HG03139 (cell line): Measurements from ENCODE around the gene TRAF3IP1.
"Not testable (repeated sequence)": the region's sequence is repeated elsewhere in the genome, so short reads cannot be mapped to it uniquely, and the experiment has no call there.

Experiments used
- ATAC-seq: cut with Tn5 transposase; IDR thresholded peaks from one replicate; pipeline ENCODE4 v1.9.1; 2021; ENCODE audit not compliant: unreplicated experiment

Gene TRAF3IP1

GRCh38 chr2:238306672-238306998 is 13.7 kb upstream of the TRAF3IP1 start:
- ATAC-seq, result no peak

DNA sequence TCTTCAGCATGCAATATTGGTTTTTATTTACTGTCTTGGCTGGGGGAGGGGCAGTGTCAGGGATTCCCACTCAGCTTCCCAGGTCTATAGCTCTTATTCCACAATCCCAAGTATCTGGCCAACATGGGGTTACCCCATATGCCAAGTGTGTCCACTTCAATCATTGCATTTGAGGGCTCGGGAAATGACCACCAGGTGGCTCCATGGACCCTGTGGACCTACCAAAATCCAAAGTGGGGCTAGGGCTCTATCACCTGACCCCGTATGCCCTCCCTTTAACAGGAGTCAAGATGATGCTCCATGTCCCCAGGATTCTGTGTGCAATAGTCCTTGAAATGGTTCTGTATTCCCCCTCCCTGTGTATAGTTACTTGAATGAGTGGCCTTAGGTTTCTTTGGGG is 12.1 kb upstream of the TRAF3IP1 start:
- ATAC-seq, result no peak

GRCh38 chr2:238310721-238311120 is 9.6 kb upstream of the TRAF3IP1 start:
- not testable (repeated sequence) for ATAC-seq

GRCh38 chr2:238313289-238313990 is 6.9 kb upstream of the TRAF3IP1 start:
- no peak for ATAC-seq

DNA sequence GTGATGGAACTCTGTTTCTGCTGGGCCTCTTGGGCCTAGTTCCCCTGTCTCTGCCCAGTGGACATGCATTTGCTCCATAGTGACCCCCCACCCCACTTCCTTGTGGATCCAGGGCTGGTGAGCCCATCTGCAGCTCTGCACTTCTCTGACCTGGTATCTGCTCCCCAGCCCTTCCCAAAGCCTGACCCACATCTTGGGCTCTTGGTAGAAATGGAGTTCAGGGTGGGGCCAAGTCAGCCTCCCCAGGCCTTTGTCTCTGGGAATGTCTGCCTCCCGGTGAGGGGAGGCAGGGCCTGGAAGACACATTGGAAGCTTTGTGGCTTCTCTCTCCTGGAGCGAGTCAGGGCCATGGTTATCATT is 6.3 kb upstream of the TRAF3IP1 start:
- no peak for ATAC-seq

GRCh38 chr2:238314576-238314975 is 5.7 kb upstream of the TRAF3IP1 start:
- ATAC-seq, result no peak

- ATAC-seq, result no peak
Observed at GRCh38 chr2:238315031-238315595, 5.2 kb upstream of the TRAF3IP1 start.

DNA sequence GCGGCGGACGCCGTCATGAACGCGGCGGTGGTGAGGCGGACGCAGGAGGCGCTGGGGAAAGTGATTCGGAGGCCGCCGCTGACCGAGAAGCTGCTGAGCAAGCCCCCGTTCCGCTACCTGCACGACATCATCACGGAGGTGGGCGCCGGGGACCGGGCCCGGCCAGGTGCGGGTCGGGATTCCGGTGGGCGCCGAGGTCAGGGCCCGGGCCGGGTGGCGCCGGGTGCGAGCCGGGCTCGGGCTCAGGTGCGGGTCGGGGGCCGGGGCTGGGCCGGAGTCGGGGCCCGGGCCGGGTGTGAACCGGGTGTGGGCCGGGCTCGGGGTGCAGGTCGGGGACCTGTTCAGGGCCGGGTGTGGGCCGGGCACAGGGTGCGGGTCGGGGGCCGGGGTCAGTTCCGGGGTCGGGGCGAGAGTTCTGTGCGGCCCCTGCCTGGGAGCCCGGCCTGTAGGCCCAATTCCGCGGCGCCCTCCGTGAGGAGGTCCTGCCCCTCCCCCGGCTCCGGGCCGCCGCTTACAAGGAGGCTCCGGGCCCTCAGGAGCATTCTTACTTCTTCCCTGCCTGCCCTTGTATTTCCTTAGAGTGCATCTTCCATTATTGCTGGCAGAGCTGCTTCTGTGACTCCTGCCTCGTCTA is 447 bp downstream of the TRAF3IP1 start:
- peak; percentile 35 for ATAC-seq

- ATAC-seq, result no peak
Observed at GRCh38 chr2:238321467-238321866, 1.1 kb downstream of the TRAF3IP1 start.

GRCh38 chr2:238322001-238322411 is 1.7 kb downstream of the TRAF3IP1 start:
- no peak for ATAC-seq

DNA sequence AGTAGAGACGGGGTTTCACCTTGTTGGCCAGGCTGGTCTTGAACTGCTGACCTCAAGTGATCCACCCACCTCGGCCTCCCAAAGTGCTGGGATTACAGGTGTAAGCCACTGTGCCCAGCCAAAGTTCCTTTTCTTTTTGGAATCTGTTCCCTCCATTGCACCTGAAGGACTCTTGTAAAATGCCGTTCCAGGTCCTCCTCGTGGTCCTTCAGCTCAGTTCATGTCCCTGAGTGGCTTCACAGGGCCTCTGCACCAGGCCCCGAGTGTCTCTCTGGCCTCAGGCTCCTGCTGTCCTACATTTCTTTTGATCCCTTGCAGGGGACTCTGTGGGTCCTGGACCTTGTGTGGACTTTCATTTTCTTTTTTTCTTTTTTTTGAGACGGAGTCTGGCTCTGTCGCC is 3.9 kb downstream of the TRAF3IP1 start:
- not testable (repeated sequence) for ATAC-seq

- ATAC-seq, result no peak
Observed at GRCh38 chr2:238325694-238326093, 5.4 kb downstream of the TRAF3IP1 start.

DNA sequence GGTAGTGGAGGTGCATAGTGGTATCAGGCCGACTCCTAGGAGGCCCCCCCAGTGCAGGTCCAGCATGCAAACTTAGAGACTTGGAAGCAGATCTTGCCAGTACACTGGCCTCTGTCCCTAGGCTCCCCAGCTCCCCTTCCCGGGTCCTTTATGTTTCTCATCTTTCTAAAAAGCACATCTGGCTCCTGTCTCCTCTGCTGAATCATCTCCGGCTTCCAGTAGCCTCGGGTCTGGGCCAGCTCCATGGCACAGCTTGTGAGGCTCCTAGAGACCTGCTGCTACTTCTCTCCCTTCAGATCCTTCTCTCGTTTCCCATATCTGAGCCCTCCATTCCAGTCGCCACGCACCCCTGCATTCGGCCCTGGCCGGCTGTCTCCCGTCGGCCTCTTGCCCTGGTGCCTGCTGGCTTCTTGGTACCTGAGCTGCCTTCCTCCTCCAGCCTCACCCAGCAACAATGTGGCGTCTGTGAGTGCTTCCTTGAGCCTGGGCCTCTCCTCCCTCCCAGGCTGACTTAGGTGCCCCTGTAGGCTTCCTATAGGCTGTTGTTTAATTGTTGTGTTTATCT is 6.6 kb downstream of the TRAF3IP1 start:
- ATAC-seq, result no peak

DNA sequence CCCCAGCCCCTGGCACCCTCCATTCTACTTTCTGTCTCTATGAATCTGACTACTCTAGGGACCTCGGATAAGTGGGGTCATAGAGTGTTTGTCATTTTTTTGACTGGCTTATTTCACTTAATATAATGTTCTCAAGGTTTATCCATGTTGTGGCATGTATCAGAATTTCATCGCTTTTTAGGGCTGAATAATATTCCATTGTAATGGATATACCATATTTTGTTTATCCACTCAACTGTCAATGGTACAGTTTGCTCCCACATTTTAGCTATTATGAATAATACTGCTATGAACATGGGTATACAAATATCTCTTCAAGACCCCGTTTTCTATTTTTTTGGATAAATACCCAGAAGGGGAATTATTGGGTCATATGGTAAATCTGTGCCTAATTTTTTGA is 7.4 kb downstream of the TRAF3IP1 start:
- ATAC-seq, result no peak

GRCh38 chr2:238330391-238330790 is 10.1 kb downstream of the TRAF3IP1 start:
- ATAC-seq, result no peak

DNA sequence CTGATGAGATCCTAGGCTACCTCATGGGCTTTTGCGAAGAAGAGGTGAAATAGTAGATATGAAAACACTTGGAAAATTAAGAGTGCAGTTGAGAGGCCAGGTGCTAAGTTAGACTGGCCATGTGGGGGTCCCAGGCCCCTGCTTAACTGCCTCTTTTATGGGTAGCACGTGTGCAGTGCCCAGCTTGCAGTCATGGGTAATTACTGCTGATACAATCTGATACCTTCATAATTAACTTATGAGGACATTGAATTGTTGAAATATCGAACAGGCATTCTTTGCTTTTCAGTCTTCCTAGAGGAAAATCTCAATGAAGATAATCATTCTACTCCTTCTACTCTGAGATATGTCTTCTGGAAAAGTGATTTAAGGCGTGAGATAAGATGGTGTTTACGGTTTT is 11.6 kb downstream of the TRAF3IP1 start:
- no peak for ATAC-seq

DNA sequence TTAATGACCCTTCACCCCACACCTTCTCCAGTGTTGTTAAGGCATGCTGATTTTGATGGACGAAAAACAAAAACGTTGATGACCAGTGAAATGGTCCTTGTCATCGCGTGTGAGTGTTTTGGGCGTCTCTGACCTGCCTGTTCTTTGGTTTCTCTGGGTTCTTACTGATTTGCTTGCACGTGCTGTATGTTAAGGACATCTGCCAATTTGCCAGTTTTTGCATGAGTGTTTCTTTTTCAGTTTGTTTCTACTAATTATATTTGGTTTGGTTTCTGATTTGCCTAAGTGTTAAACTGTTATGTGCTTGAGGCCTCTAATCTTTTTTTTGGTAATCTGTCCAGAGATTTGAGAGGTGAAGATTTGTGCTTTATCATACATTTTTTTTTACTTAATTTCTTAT is 14.6 kb downstream of the TRAF3IP1 start:
- no peak for ATAC-seq

DNA sequence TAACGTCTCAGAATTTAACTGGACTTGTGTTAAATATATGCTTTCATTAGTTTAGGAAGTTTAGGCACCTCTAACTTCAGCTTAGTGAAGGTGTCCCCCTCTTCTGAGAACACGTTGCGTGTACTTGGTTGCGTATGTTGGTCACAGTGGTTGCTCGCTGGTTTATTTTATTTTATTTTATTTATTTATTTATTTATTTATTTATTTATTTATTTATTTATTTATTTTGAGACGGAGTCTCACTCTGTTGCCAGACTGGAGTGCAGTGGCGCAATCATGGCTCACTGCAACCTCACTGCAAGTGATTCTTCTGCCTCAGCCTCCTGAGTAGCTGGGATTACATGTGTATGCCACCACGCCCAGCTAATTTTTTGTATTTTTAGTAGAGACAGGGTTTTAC is 15.3 kb downstream of the TRAF3IP1 start:
- ATAC-seq, result not testable (repeated sequence)

DNA sequence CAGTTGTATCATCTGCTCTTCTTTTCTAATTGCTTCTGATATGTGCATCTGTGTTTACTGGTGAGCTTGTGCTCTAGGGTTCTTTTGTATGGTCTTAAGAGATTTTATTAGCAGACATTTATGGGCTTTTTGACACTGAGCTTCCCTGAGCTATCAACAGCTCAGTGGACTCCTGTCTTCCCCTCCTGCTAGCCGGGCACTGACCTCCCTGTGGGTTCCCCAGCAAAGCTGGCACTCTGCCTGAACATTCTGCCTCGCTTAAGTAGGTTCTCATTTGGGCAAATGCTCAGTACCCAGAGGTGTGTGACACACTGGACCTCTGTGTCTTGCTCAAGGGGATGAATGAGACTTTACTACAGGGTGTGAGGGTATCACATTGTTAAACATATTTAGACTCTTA is 15.8 kb downstream of the TRAF3IP1 start:
- no peak for ATAC-seq

GRCh38 chr2:238336793-238337444 is 16.6 kb downstream of the TRAF3IP1 start:
- ATAC-seq, result no peak

DNA sequence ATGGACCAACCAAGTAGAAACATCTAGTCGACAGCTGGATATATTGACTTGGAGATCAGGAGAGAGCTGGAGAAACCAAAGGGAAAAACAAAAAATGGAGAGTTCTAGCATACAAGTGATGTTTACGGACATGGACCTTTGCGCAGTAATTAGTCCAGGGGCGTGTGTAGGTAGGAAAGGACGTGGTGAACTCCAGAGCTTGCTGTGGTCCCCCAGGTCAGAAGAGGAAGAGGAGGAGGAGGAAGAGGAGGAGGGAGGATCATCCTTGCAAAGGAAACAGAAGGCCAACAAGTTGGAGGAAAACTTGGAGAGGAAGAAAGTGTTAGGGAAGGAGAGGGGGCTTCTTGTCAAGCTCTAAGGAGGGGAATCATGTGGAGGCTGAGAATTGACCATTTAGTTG is 17.5 kb downstream of the TRAF3IP1 start:
- ATAC-seq, result no peak
